Activated CD8-positive, alpha-beta memory T cell treated with anti-CD3 and anti-CD28 coated beads, Interleukin-2, amount 50 U/mL, for 1 hour (primary cell): ENCODE measurements around the gene AIP.
"Not testable (repeated sequence)": the region's sequence is repeated elsewhere in the genome, so short reads cannot be mapped to it uniquely, and the experiment has no call there.

Source experiments
- DNase-seq: peaks from one replicate; pipeline ENCODE4 v3.0.0-alpha.2; 2020; ENCODE audit errors: extremely low read depth

AIP gene

GRCh38 chr11:67507242-67507863 lies 24.5 kb downstream of the AIP start:
- no peak for DNase-seq

- peak; percentile 90 for DNase-seq
These were observed 25.1 kb downstream of the AIP start, which contains the start of gene CDK2AP2 for GRCh38 chr11:67507864-67508485. CDK2AP2 (minus strand) TSS chr11:67508162; CDS start chr11:67508082, 80 bp downstream.

GRCh38 chr11:67508486-67509121 lies 25.8 kb downstream of the AIP start:
- peak; percentile 100 for DNase-seq

GRCh38 chr11:67510023-67510345 lies 27.2 kb downstream of the AIP start:
- DNase-seq: no peak

- not testable (repeated sequence) for DNase-seq
These were observed 28.7 kb downstream of the AIP start for GRCh38 chr11:67511558-67511957.

GRCh38 chr11:67514116-67514515 lies 31.3 kb downstream of the AIP start:
- DNase-seq: no peak

- DNase-seq: no peak
These were observed 34.0 kb downstream of the AIP start for GRCh38 chr11:67516806-67517205.

- DNase-seq: no peak
These were observed 35.1 kb downstream of the AIP start for GRCh38 chr11:67517784-67518552.

- no peak for DNase-seq
These were observed 36.9 kb downstream of the AIP start for GRCh38 chr11:67519726-67520125.

- no peak for DNase-seq
These were observed 38.3 kb downstream of the AIP start for GRCh38 chr11:67520856-67521824.

- no peak for DNase-seq
These were observed 39.1 kb downstream of the AIP start for GRCh38 chr11:67521924-67522323.

- DNase-seq: no peak
These were observed 39.5 kb downstream of the AIP start for GRCh38 chr11:67522338-67522737.

- no peak for DNase-seq
These were observed 40.2 kb downstream of the AIP start, which contains the start of gene CABP2 for GRCh38 chr11:67522844-67523555. CABP2 (minus strand) TSS chr11:67523446; CDS start chr11:67523326, 120 bp downstream.

GRCh38 chr11:67523556-67524479 lies 41.0 kb downstream of the AIP start:
- DNase-seq: no peak

- DNase-seq: no peak
These were observed 41.6 kb downstream of the AIP start for GRCh38 chr11:67524480-67524808.

GRCh38 chr11:67525275-67525976 lies 42.6 kb downstream of the AIP start:
- no peak for DNase-seq

GRCh38 chr11:67528376-67528775 lies 45.5 kb downstream of the AIP start:
- no peak for DNase-seq

- DNase-seq: no peak
These were observed 47.4 kb downstream of the AIP start for GRCh38 chr11:67530282-67530592.

- no peak for DNase-seq
These were observed 50.1 kb downstream of the AIP start for GRCh38 chr11:67532889-67533288.
